AG04450 (cell line): ENCODE measurements around the gene PER1. TPM values are rescaled to one million over a fixed set of nuclear protein-coding genes. Genes with fewer than 3 reads are reported as not detected.

ENCODE experiments used
- CTCF ChIA-PET: fragments of 300-600, 350-600 bp; formaldehyde crosslinking; extraction: SDS; loops from one replicate; lab custom pipeline; 2022; ENCODE audit warnings: antibody characterized with exemption, inconsistent platforms; lab: Charles Lee
- POLR2A ChIA-PET: fragments of 350-600 bp; formaldehyde crosslinking; extraction: SDS; loops from one replicate; lab custom pipeline; 2021; ENCODE audit warnings: antibody characterized with exemption, inconsistent platforms; lab: Yijun Ruan, JAX
- DNase-seq: peaks from one replicate; pipeline ENCODE4 v3.0.0-alpha.2; 2011; ENCODE audit warnings: low read depth, low spot score
- H3K27ac ChIP-seq: one replicate; pipeline ENCODE4 v1.5.1; 2012; ENCODE audit warnings: low read depth, low read length, control low read depth
- H3K27me3 ChIP-seq: one replicate; pipeline ENCODE4 v1.6.0; 2012; ENCODE audit warnings: low read length; ENCODE audit not compliant: control insufficient read depth, insufficient read depth
- H3K4me3 ChIP-seq: 2 replicates; pipeline ENCODE4 v1.5.1; 2011; ENCODE audit warnings: mild to moderate bottlenecking, low read depth, low read length, control low read depth
- H3K9me3 ChIP-seq: 2 replicates; pipeline ENCODE4 v1.5.1; 2012; ENCODE audit warnings: low read length; ENCODE audit not compliant: control insufficient read depth, insufficient read depth
- CTCF ChIP-seq: IDR thresholded peaks from 2 replicates; pipeline ENCODE4 v1.5.1; 2011; ENCODE audit warnings: low read depth, low read length, control low read depth, inconsistent platforms
- polyA plus RNA-seq: library from polyadenylated mRNA; depleted of rRNA; stranded (reverse); fragments of >200 nt; gene quantifications from 2 replicates; pipeline ENCODE4 v1.2.3, GENCODE V29; 2011

PER1 gene
- polyA plus RNA-seq, 1 experiment, result 3.1 TPM

DNA sequence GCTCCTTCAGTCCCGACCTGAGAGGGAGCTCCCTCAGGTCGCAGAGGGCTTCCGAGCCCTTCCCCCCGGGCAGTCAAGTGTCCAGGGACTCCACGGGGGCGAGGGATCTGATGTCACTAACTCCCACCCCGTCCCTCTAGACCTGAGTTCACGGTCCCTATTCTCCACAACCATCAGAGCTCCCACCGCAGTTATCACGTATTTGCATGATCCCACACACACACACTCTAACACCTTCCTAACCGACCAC lies 3.7 kb upstream of the PER1 start:
- Histone ChIP-seq H3K9me3 (no peaks in the 10 kb centered on the region; the same call in 1 of the 2 replicates), H3K27me3 (no peaks in the 10 kb centered on the region), H3K27ac (peak overlapping the region; percentile 88), H3K4me3 (peak overlapping the region; percentile 72)
- POLR2A ChIA-PET, result interaction anchor here (0.9 to 2.0 kb wide), 3 partner anchors 17 to 37 kb away, joined by 3 to 23 read pairs (median 4); no protein-coding TSS in a partner anchor
- CTCF ChIA-PET, result interaction anchor here (1.2 kb wide), 2 partner anchors 18 to 37 kb away, joined by 3 to 4 read pairs; no protein-coding TSS in a partner anchor
- DNase-seq, result no peak
- no peak for TF ChIP-seq CTCF

- Histone ChIP-seq H3K27me3 (no peaks in the 10 kb centered on the region), H3K27ac (peak overlapping the region; percentile 88), H3K9me3 (no peaks in the 10 kb centered on the region; the same call in 1 of the 2 replicates), H3K4me3 (peak overlapping the region; percentile 72)
- no peak for DNase-seq
- TF ChIP-seq CTCF, result no peak
- POLR2A ChIA-PET, result interaction anchor here (2.0 kb wide), 1 partner anchor 18 kb away, joined by 23 read pairs; no protein-coding TSS in a partner anchor
- CTCF ChIA-PET, result interaction anchor here (1.2 kb wide), 1 partner anchor 18 kb away, joined by 3 read pairs; no protein-coding TSS in a partner anchor
Observed at GRCh38 chr17:8155231-8155995, 3.2 kb upstream of the PER1 start.

- peak overlapping the region; percentile 100 for H3K27ac ChIP-seq
- no peak for DNase-seq
- no peaks in the 10 kb centered on the region for H3K27me3 ChIP-seq
- TF ChIP-seq CTCF, result no peak
- POLR2A ChIA-PET, result interaction anchor here (0.5 to 3.0 kb wide), 3 partner anchors 15 to 18 kb away, joined by 3 to 14 read pairs (median 7); no protein-coding TSS in a partner anchor
- H3K9me3 ChIP-seq, result no peaks in the 10 kb centered on the region; the same call in 1 of the 2 replicates
- H3K4me3 ChIP-seq, result peak overlapping the region; percentile 21; the same call in 1 of the 2 replicates
- CTCF ChIA-PET, result interaction anchor here (1.3 kb wide), 1 partner anchor 16 kb away, joined by 7 read pairs; no protein-coding TSS in a partner anchor
Observed at GRCh38 chr17:8154608-8155155, 2.5 kb upstream of the PER1 start.

GRCh38 chr17:8153957-8154607 lies 1.9 kb upstream of the PER1 start:
- H3K4me3 ChIP-seq, result peak overlapping the region; percentile 45
- CTCF ChIA-PET, result interaction anchor here (0.7 to 1.4 kb wide), 3 partner anchors 15 to 233 kb away, joined by 4 to 7 read pairs (median 4); partner anchors contain the start of gene ALOXE3

More at GRCh38 chr17:8153957-8154607, 1.9 kb upstream of the PER1 start:
- TF ChIP-seq CTCF, result no peak
- peak; percentile 98 for DNase-seq
- peak overlapping the region; percentile 100 for H3K27ac ChIP-seq
- POLR2A ChIA-PET, result interaction anchor here (0.7 to 3.0 kb wide), 6 partner anchors 14 to 645 kb away, joined by 3 to 14 read pairs (median 4); no protein-coding TSS in a partner anchor
- H3K9me3 ChIP-seq, result no peaks in the 10 kb centered on the region; the same call in 1 of the 2 replicates
- H3K27me3 ChIP-seq, result no peaks in the 10 kb centered on the region
